HG03354 (cell line): ENCODE measurements around the gene LOXHD1.

ENCODE experiments used
- ATAC-seq: cut with Tn5 transposase; IDR thresholded peaks from one replicate; pipeline ENCODE4 v1.9.1; 2021; ENCODE audit warnings: mild to moderate bottlenecking; ENCODE audit not compliant: unreplicated experiment, poor library complexity, severe bottlenecking

Gene LOXHD1

GRCh38 chr18:46429130-46429529 is 227.9 kb downstream of the LOXHD1 start:
- no peak for ATAC-seq

DNA sequence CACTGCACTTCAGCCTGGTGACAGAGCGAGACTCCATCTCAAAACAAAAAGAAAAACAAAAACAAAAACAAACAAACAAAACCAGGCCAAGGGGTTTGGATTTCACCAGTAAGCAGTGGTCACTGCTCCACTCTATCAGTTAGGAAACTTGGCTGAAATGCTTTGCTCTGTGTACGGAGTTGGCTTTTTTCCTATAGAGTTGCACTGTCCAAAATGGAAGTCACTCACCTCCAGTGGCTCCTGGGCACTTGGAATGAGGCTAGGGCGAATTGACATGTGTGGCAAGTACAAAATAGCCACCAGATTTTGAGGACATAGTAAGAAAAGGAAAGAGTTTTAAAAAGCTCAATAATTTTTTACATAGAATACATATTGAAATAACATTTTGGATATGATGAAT is 228.7 kb downstream of the LOXHD1 start:
- no peak for ATAC-seq

GRCh38 chr18:46427216-46427995 is 229.6 kb downstream of the LOXHD1 start:
- ATAC-seq: no peak
